Activated CD4-positive, CD25-positive, alpha-beta regulatory T cell treated with anti-CD3 and anti-CD28 coated beads, Interleukin-2, amount 50 U/mL, for 24 hours (primary cell): ENCODE data around the gene TLR9.

Experiments
- ATAC-seq, 2 donors: fragments of 150-1000 bp; cut with Tn5 transposase; one replicate each; pipeline ENCODE4 v1.10.0; 2021; ENCODE audit warnings: mild to moderate bottlenecking in 1 of 2, moderate library complexity in 1 of 2

Gene TLR9

DNA sequence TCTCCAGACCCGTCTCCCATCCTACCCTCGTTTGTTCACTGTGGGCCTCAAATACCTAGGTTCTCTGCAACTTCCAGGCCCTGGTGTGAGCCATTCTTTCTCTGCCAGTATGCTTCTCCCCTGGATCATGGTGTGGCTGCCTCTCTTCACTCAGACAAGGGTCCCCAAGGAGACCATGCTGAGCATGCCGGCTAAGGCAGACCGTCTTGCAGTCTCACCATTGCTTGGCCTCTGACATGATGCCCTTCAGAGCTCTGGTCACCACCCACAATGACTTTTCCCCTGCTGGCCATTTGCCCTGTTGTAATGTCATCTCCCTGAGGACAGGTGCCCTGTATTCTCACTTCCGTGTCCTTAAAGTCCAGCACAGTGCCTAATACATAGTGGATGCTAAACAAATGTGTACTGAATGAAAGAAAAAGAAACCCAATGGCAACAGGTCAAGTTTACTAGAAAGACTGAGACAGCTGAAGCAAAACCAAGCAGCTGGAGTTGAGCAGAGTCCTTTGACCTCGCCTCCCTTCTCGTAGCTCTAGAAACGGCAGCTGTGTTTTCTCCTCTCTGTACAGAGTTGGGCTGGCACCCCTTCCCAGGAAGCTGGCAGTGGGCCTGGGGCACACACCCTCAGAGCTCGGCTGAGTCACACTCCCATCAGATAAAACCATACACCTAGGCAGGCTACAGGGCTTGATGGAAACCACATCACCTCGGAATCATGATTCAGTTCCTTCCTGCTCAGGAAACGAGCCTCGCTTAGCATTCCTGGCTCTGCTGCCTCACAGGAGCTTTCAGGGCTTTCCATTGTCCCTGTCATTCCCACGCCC, 8.6 kb downstream of the TLR9 start:
- ATAC-seq: peak; percentile 74

DNA sequence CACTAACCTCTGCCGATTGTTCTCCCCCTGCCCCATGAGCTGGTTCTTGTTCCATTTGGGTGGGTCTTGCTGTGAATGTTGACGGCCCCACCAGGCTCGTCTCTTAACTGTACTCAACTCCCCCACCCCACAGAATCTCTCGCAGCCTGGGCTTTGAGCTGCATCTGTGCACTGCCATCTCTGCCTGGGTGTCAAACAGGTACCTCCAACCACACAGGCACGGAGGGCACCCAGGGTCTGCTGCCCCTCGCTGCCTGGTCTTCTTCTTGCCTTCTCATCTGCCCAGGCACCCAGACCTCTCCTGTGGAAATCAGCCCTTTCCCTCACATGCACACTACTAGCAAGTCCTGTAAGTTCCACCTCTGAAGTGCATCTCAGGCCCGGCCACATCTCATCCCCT, 10.1 kb downstream of the TLR9 start:
- ATAC-seq: no peak

DNA sequence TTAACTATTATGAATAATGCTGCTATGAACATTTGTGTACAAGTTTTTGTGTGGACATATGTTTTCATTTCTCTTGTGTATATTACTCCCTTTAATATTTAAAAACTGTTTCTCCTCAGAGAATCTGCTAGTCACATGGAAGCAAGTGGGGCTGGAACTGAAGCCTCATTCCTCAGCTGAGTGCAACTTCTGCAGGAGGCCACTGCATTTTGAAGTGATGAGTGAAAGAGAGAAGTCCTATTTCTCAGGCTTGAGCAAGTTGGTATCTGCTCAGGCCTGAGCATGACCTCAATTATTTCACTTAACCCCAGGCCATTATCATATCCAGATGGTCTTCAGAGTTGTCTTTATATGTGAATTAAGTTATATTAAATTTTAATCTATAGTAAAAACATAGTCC, 11.5 kb downstream of the TLR9 start:
- ATAC-seq: no peak

DNA sequence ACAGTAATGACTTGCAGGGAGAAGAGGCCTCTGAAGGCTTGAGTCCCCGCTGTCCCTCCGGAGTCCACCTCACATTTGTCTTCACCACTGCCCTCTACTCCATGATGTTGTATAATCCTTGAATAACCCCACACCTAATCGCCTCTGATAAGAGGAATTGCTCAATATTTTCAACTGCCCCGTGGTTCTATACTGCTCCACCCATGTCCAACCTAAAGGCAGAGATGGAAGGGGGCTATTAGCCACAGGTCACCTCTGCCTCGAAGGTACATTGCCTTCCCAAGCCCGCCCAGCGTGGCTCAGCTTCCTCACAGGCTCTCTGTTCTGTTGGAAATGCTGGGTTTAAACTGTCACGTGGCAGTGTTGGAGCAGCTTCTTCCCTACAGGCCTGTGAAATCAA, 12.4 kb downstream of the TLR9 start:
- ATAC-seq: no peak

DNA sequence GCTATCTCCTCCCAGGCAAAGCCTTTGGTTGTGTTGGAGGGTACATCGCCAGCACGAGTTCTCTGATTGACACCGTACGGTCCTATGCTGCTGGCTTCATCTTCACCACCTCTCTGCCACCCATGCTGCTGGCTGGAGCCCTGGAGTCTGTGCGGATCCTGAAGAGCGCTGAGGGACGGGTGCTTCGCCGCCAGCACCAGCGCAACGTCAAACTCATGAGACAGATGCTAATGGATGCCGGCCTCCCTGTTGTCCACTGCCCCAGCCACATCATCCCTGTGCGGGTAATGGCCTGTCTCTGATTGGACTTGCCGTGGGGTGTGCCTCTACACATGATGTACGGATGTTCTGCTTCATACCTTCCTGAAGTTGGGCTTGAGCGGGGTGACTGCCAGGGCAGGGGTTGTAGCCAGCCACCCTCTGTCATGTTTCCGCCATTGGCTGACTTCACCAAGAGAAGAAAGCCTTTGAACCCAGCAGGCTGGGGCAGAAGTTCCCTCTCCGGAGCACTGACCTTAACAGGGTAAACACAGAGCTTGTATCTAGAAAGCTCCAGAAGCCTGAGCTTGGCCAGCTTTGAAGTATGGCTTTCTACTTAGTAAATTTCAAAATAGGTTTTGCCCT, 14.1 kb downstream of the TLR9 start:
- ATAC-seq: no peak

DNA sequence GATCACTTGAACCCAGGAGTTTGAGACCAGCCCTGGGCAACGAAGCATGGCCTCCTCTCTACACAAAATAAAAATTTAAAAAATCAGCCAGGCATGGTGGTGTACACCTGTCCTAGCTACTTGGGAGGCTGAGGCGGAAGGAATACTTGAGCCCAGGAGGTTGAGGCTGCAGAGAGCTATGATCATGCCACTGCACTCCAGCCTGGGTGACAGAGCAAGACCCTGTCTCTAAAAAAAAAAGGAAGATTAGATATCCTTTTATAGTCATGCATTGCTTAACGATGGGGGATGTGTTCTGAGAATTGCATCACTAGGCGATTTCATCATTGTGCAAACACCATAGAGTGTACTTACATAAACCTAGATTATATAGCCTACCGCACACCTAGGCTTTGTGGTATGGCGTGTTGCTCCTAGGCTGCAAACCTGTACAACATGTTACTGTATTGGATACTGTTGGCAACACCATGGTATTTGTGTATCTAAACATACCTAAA, 14.8 kb downstream of the TLR9 start:
- no peak for ATAC-seq

DNA sequence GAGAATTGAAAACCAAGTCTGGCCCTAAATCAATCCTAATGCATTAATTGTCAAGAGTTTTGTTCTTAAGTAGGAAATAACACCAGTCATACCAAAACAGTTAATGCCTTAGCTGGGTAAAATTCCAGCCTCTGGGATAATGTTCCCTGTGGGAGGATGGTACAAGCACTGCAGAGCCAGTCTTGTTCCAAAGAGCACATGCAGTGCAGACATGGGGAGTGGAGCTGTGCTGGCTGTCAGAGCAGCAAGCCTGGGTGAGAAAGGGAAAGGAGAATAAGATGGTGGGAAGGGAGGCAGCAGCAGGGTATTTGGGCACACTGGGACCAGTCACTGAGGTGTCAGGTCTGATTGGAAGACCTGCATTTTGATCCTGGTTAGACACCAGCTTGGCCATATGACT, 15.4 kb downstream of the TLR9 start:
- ATAC-seq: no peak

DNA sequence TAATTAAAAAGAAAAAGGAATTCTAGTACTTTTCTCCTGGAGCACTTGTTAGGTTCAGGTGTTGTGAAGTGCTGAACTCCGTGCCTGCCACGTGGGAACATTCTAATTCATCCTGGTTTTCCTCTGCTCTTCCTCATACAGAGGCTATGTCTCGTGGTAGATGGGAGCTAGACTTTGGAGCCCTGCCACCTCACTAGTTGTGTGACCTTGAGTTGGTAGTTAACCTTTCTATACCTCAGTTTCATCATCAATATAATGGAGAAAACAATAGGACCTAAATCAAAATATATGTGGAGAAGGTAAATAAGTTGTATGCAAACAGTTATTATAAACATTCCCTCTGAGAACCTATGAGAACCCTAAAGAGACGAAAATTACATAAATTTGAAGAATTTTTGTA, 16.9 kb downstream of the TLR9 start:
- ATAC-seq: no peak

DNA sequence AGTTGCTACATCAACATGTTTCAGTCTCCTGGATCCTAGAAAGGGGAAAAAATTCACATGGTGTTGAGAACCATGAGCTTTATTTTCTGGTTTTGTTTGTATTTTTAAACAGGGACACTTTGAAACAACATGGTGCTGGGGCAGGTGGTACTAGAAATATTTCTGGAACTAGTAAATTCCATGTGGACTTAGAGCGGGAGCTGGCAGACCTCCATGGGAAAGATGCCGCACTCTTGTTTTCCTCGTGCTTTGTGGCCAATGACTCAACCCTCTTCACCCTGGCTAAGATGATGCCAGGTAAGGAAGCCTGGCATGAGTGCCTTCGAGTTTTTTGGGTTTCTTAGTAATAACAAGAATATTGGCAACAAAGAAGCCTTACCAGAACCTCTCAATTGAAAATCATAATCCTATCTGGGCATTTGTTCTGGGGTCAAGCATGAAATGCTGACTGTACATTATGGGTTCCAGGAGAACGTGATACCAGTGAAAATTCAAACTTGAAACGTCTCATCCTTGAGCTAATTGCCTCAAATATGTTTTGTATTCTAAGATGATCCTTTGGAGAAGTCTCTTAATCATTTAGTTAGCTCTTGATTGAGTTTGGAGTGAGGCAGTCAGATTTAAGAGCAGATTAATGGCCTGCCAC, 19.6 kb downstream of the TLR9 start:
- no peak for ATAC-seq

DNA sequence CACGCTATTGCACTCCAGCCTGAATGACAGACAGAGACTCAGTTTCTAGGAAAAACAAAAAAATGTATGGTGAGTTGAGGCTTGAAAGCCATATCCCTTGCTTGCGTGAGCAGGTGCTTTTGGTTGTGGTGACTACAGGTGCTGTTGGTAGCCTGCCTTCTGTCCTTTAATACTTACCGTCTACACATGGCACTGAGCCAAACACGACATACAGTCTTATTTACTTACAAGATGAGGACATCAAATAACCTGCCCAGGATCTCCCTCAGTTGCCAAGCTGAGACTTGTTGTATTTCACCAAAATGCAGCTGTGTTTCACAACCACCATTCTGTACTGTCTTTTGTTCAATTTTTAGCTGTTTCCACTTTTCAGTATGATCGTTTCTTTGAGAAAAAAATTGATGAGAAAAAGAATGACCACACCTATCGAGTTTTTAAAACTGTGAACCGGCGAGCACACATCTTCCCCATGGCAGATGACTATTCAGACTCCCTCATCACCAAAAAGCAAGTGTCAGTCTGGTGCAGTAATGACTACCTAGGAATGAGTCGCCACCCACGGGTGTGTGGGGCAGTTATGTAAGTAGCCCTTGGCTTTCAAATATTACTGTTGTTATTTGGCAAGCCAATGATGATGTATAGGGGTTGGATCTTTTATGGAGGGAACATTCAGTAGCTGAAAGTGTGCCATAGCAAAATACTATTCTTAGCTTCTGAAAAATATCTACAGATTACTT, 20.9 kb downstream of the TLR9 start:
- peak; percentile 61 to 71 for ATAC-seq

DNA sequence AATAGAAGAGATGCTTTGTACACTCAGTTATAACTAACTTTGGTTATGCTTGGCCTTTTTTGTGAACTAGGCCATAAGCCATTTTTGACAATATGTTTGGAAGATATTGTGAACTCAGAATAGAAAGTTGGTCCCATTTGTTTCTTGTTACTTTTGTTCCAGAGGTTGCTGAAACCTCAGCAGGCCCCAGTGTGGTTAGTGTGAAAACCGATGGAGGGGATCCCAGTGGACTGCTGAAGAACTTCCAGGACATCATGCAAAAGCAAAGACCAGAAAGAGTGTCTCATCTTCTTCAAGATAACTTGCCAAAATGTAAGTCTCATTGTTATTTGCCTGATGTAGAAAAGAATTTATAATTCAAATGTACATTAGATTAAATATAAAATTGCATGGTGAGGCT, 21.7 kb downstream of the TLR9 start:
- no peak for ATAC-seq

DNA sequence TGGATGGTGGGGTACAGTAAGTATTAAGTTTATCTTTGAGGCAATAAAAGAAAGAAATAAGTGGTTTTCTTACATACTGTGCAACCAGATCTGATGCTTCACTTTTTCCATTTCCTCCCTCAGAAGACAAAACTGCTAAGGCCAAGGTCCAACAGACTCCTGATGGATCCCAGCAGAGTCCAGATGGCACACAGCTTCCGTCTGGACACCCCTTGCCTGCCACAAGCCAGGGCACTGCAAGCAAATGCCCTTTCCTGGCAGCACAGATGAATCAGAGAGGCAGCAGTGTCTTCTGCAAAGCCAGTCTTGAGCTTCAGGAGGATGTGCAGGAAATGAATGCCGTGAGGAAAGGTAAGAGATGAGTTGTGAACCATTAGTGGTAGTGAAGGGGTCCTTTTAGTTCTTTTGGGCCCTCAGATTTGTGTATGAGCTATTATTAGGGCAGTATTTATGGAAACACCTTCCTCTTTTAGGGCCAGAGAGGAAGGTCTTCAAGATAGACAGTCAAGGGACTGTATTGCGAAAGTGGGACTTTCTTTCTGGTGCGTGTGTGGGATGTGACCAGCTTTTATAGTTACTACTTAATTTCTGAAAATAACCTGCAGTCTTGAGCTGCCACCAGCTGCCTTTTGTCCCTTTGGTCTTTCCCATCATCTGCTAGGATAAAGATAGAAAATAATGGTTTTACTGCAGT, 22.9 kb downstream of the TLR9 start:
- no peak for ATAC-seq

DNA sequence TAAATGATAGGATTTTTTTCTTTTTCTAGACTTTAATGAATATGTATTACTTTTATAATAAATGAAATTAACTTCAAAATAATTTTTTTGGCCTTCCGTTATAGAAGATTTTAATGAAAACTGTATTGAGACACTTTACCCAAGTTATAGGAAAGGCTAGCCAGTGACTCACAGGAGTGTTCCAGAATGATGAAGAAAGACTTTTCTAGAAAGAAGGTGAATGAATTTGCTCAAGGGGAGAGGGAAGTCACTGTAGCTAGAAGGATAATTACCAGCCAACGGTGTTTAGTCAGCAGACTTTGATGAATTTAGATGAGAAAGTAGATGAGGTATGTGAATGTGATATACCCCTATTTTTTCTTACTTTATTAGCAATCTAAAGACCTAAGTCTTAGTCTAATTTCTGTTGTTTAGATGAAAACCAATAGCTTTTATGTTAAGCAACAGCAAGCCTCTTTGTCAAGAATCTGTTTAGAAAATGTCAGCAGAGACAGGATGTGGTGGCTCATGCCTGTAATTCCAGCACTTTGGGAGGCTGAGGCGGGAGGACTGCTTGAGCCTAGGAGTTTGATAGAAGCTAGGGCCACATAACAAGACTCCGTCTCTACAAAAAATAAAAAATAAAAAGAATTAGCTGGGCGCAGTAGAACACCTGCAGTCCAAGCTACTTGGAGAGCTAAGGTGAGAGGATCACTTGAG, 24.3 kb downstream of the TLR9 start:
- no peak for ATAC-seq

DNA sequence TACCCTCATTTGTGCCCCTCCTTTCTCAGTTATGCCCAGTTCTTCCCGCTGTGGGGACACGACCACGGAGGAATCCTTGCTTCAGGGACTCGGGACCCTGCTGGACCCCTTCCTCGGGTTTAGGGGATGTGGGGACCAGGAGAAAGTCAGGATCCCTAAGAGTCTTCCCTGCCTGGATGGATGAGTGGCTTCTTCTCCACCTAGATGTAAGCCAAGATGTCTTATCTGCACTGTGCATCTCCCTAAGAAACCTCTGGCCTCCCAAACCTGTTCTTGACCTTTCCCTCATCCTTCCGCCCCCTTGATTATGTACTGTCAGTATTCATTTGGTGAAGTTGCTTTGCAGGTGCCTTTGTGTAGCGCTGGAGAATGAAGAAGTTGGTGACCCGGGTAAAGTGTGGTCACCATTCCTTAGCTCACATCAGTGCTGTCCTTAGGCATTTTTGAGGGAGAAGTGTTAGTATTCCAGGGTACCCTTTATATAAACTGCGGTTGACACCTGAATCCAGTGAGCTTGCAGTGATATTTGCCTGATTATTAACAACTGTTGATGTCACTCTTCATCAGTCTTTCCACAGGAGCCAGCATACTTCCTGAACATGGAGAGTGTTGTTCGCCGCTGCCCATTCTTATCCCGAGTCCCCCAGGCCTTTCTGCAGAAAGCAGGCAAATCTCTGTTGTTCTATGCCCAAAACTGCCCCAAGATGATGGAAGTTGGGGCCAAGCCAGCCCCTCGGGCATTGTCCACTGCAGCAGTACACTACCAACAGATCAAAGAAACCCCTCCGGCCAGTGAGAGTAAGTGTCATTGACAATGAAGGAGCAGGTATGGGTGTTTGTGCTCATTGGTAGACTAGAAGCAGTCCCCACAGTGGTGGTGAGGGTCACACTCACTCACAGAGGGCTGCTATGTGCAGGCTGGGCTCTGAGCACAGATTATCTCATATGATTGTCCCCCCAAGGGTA, 26.5 kb downstream of the TLR9 start:
- ATAC-seq: no peak

DNA sequence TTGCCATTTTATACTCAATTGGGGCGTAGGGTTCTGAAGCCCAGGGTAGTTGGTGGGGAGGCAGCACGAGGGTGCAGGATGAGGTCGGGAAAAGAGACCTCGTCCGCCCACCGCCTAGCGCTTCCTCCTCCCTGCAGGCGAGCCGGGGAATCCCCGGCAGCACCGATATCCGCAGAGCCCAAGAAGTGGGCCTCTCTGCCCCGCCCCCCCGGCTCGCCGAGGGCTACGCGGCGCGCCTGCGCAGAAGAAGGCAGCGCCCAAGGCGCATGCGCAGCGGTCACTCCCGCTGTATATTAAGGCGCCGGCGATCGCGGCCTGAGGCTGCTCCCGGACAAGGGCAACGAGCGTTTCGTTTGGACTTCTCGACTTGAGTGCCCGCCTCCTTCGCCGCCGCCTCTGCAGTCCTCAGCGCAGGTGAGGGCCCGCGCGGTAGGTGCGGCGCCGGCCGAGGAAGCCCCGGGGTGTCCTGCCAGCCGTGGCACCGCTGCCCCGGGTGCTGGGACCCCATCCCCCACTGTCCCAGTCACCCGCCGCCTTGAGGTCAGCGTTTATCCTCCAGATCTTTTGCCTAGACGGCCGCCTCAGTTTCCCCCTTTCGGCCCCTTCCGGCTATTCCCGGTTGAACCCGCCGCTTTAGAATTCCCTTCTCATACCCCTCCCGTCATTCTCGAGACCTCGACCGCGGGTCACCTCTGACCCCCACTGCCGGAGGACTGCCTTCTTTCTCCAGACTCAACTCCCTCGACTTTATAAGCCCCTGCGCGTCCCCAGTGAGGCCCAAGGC, 27.4 kb downstream of the TLR9 start, which contains the start of gene ALAS1:
TSS of gene ALAS1 (plus strand) at position 319 of the 784 bp plus-strand sequence. CDS start 1,082 bp downstream, outside the sequence.
- peak; percentile 93 to 94 for ATAC-seq

DNA sequence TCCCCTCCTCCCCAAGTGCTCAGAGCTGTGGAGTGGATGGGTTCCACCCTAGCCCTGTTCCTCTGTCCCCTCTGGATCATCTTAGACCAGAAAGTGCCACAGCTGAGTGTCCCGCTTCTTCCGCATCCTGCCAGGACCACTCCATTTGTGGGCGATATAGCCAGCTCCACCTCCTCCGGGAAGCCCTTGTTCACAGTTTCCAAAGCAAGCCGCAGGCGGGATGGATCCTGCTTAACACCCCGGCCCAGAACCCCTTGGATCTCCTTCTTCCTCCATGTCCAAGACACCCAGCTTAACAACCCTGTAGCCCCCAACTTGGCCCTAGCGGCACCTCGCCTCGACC, 28.0 kb downstream of the TLR9 start:
- no peak for ATAC-seq

DNA sequence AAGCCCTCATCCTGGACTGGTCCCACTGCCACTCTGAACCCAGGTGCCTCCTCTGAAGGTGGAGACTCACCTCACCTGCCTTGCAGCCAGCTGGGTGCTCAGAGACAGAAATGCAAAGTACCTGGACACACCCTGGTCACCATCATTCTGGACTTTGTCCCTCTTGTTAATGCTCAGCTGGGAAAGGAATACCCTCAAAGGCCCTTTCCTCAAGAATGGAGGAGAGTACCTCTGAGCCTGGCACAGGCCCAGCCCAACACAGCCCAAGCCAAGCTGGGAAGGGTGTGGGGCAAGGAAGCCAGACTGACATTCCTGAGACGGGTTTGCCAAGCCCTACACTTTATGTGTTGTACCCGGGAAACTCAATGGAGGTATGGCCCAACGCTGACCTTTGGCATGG, 28.5 kb downstream of the TLR9 start:
- no peak for ATAC-seq

DNA sequence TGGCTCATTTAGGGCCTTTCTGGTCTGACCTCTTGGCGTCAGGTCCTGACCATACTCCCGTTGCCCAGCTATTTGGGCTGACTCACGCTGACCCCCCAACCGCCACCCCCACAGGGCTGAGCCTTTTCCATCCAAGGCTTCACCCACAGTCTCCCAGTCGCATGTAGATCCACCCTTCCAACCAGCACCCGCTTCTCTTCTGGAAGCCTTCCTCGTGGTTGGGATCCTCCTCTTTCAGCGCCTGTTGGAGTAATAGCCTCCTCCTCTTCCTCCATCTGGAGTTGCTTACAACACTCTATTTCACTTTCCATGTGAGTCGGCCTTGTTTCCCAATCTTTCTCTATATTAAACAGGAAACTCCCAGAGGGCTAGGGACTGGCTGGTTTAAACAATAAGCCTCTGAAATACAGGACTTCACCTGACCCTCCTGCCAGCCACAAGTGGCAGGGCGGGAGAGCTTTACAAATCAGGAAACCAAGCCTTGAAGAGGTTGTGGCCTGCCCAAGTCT, 29.6 kb downstream of the TLR9 start:
- no peak for ATAC-seq

DNA sequence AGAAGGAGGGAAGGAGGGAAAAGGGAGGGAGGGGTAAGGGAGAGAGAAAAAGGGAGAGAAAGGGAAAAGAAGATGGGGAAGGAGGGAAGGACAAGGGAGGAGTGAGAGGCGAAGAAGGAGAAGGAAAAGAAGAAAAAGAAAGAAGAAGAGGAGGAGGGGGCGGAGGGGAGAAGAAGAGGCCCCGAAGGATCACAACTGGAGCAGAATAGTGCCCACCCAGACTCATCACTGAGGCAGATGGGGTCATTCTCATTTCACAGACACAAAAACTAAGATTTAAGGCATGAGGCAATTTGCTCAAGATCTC, 30.2 kb downstream of the TLR9 start:
- ATAC-seq: no peak
